OCI-LY3 (cell line): ENCODE results near the gene COL4A6.

Experiments used
- CTCF ChIP-seq: fragments of 200-600, 300-600 bp; sonication (generic); IDR thresholded peaks from 2 replicates; pipeline ENCODE4 v1.5.1; 2014; ENCODE audit warnings: antibody characterized with exemption, low read length, low read depth
- EZH2phosphoT487 ChIP-seq: fragments of 200-600 bp; shearing (Covaris generic); IDR thresholded peaks from 2 replicates; pipeline ENCODE4 v1.6.1; 2018; ENCODE audit warnings: antibody characterized with exemption, mixed run types, low read depth

GRCh38 chrX:108316456-108316855 is 121.8 kb downstream of the COL4A6 start:
- TF ChIP-seq CTCF: no peak
- no peak for TF ChIP-seq EZH2phosphoT487
